OCI-LY3 (cell line): ENCODE measurements around the gene CD79A.
A peak's percentile ranks its signal among the peaks of the same experiment; 100 is the strongest.

Source experiments
- H2AFZ ChIP-seq: fragments of 200-600, 300-600 bp; shearing (Covaris generic); 2 replicates; pipeline ENCODE4 v1.6.0; 2014; ENCODE audit warnings: antibody characterized with exemption, low read depth, low read length
- H3K27ac ChIP-seq: fragments of 200-600, 300-600 bp; sonication (generic); 2 replicates; pipeline ENCODE4 v1.5.1; 2014; ENCODE audit warnings: mild to moderate bottlenecking, low read length, moderate library complexity, mixed read lengths
- H3K27me3 ChIP-seq: fragments of 200-600, 300-600 bp; sonication (generic); 2 replicates; pipeline ENCODE4 v1.6.1; 2014; ENCODE audit warnings: low read depth, low read length, mixed read lengths
- H3K36me3 ChIP-seq: fragments of 200-600, 300-600 bp; sonication (generic); replicated peaks from 2 replicates; pipeline ENCODE3; 2014; ENCODE audit warnings: low read depth, low read length, mixed read lengths
- H3K4me1 ChIP-seq: fragments of 300-600, 200-600 bp; sonication (generic); 2 replicates; pipeline ENCODE4 v1.6.1; 2014; ENCODE audit warnings: low read length, mixed read lengths
- H3K4me2 ChIP-seq: fragments of 200-600, 300-600 bp; sonication (generic); 2 replicates; pipeline ENCODE4 v1.6.1; 2014; ENCODE audit warnings: low read length, mixed read lengths
- H3K4me3 ChIP-seq: fragments of 300-600, 200-600 bp; sonication (generic); 2 replicates; pipeline ENCODE4 v1.5.1; 2014; ENCODE audit warnings: antibody characterized with exemption, mild to moderate bottlenecking, low read length, moderate library complexity
- H3K79me2 ChIP-seq: fragments of 300-600, 200-600 bp; shearing (Covaris generic); 2 replicates; pipeline ENCODE4 v1.6.1; 2014; ENCODE audit warnings: mild to moderate bottlenecking, low read length, mixed read lengths
- H3K9ac ChIP-seq: fragments of 300-600, 200-600 bp; shearing (Covaris generic); 2 replicates; pipeline ENCODE4 v1.6.0; 2014; ENCODE audit warnings: mild to moderate bottlenecking, low read length, moderate library complexity
- H3K9me3 ChIP-seq: fragments of 200-600, 300-600 bp; shearing (Covaris generic); 2 replicates; pipeline ENCODE4 v1.6.1; 2014; ENCODE audit warnings: low read length, mixed read lengths; ENCODE audit not compliant: insufficient read depth
- H4K20me1 ChIP-seq: fragments of 200-600, 300-600 bp; sonication (generic); 2 replicates; pipeline ENCODE4 v1.6.1; 2016; ENCODE audit warnings: low read length, mixed read lengths; ENCODE audit not compliant: insufficient read depth
- CTCF ChIP-seq: fragments of 200-600, 300-600 bp; sonication (generic); IDR thresholded peaks from 2 replicates; pipeline ENCODE4 v1.5.1; 2014; ENCODE audit warnings: antibody characterized with exemption, low read length, low read depth
- EZH2phosphoT487 ChIP-seq: fragments of 200-600 bp; shearing (Covaris generic); IDR thresholded peaks from 2 replicates; pipeline ENCODE4 v1.6.1; 2018; ENCODE audit warnings: antibody characterized with exemption, mixed run types, low read depth

CD79A gene

GRCh38 chr19:41895745-41896580, 18.9 kb downstream of the CD79A start:
- TF ChIP-seq EZH2phosphoT487 (no peak), CTCF (peak; percentile 46)
- no peaks in the 10 kb centered on the region for H3K27me3 ChIP-seq
- no peaks in the 10 kb centered on the region for H3K79me2 ChIP-seq
- H3K27ac ChIP-seq: no peak overlapping the region
- peaks cover 25% of the 10 kb centered on the region for H3K4me1 ChIP-seq
- H2AFZ ChIP-seq: no peak overlapping the region
- no peaks in the 10 kb centered on the region; the same call in 1 of the 2 replicates for H4K20me1 ChIP-seq
- H3K36me3 ChIP-seq: peaks cover 29% of the 10 kb centered on the region
- peak overlapping the region; percentile 29 for H3K4me2 ChIP-seq
- no peaks in the 10 kb centered on the region for H3K9me3 ChIP-seq
- no peak overlapping the region for H3K9ac ChIP-seq
- no peak overlapping the region for H3K4me3 ChIP-seq

- peaks cover 30% of the 10 kb centered on the region for H3K36me3 ChIP-seq
- no peak overlapping the region for H3K4me3 ChIP-seq
- H3K9me3 ChIP-seq: no peaks in the 10 kb centered on the region
- no peak overlapping the region for H2AFZ ChIP-seq
- H3K9ac ChIP-seq: no peak overlapping the region
- no peaks in the 10 kb centered on the region for H3K27me3 ChIP-seq
- no peak for TF ChIP-seq CTCF
- no peak for TF ChIP-seq EZH2phosphoT487
- H3K4me2 ChIP-seq: no peak overlapping the region
- H4K20me1 ChIP-seq: no peaks in the 10 kb centered on the region; the same call in 1 of the 2 replicates
- H3K79me2 ChIP-seq: no peaks in the 10 kb centered on the region
- no peak overlapping the region for H3K27ac ChIP-seq
- H3K4me1 ChIP-seq: peaks cover 25% of the 10 kb centered on the region
Observed at GRCh38 chr19:41896581-41896942, 19.5 kb downstream of the CD79A start.

GRCh38 chr19:41897181-41897580, 20.1 kb downstream of the CD79A start:
- TF ChIP-seq EZH2phosphoT487: no peak
- no peak for TF ChIP-seq CTCF
- no peak overlapping the region for H3K9ac ChIP-seq
- no peaks in the 10 kb centered on the region for H3K27me3 ChIP-seq
- H3K9me3 ChIP-seq: no peaks in the 10 kb centered on the region
- H3K79me2 ChIP-seq: no peaks in the 10 kb centered on the region
- no peak overlapping the region for H2AFZ ChIP-seq
- H3K27ac ChIP-seq: no peak overlapping the region
- H3K4me1 ChIP-seq: peaks cover 25% of the 10 kb centered on the region
- no peak overlapping the region for H3K4me3 ChIP-seq
- no peaks in the 10 kb centered on the region; the same call in 1 of the 2 replicates for H4K20me1 ChIP-seq
- H3K4me2 ChIP-seq: no peak overlapping the region
- H3K36me3 ChIP-seq: peaks cover 36% of the 10 kb centered on the region

- H3K4me1 ChIP-seq: peaks cover 25% of the 10 kb centered on the region
- no peaks in the 10 kb centered on the region for H3K79me2 ChIP-seq
- H3K9me3 ChIP-seq: no peaks in the 10 kb centered on the region
- no peak overlapping the region for H3K9ac ChIP-seq
- H3K4me3 ChIP-seq: no peak overlapping the region
- no peak overlapping the region for H3K4me2 ChIP-seq
- no peaks in the 10 kb centered on the region; the same call in 1 of the 2 replicates for H4K20me1 ChIP-seq
- H3K27ac ChIP-seq: no peak overlapping the region
- no peaks in the 10 kb centered on the region for H3K27me3 ChIP-seq
- no peak for TF ChIP-seq EZH2phosphoT487
- TF ChIP-seq CTCF: no peak
- peaks cover 38% of the 10 kb centered on the region for H3K36me3 ChIP-seq
- H2AFZ ChIP-seq: no peak overlapping the region
Observed at GRCh38 chr19:41897820-41898219, 20.7 kb downstream of the CD79A start.
